ENCODE results near the gene DNAAF6. TPM values are rescaled to one million over a fixed set of nuclear protein-coding genes. Genes with fewer than 3 reads are reported as not detected.

The DNAAF6 gene
- total RNA-seq, 4 donors from 2014 or later: not detected

- WGBS, 2 donors (ENCODE audit: low coverage in 1 of 2): 50 to 78% methylated on average over 1 of the region's 1 CpG
- Histone ChIP-seq H3K36me3 (no peaks in the 10 kb centered on the region), H3K9me3 (no peaks in the 10 kb centered on the region), H3K4me3 (no peak overlapping the region), H3K27me3 (no peaks in the 10 kb centered on the region), H3K4me1 (no peaks in the 10 kb centered on the region), H3K27ac (no peak overlapping the region)
- intact Hi-C loops (cut with DNase I; ENCODE audit: low total_unique reads): no loop called here
- no peak for DNase-seq
- TF ChIP-seq POLR2AphosphoS5 (IDR thresholded peaks at IDR 0.05): no peak
- no peak for TF ChIP-seq EP300 (IDR thresholded peaks at IDR 0.05; ENCODE audit: low read depth)
- TF ChIP-seq POLR2A (IDR thresholded peaks at IDR 0.05): no peak
- no peak for TF ChIP-seq CTCF (IDR thresholded peaks at IDR 0.05)
- in situ Hi-C loops (cut with MboI; ENCODE audit: low pct_ligation_motif_present in 1 of 4, low pct_unique_long_range_greater_than_20kb in 1 of 4, low sequenced_read_pairs in 3 of 4): no loop called here
Measured at GRCh38 chrX:107213477-107213876, 7.1 kb downstream of the DNAAF6 start.

- in situ Hi-C loops (cut with MboI; ENCODE audit: low pct_ligation_motif_present in 1 of 4, low pct_unique_long_range_greater_than_20kb in 1 of 4, low sequenced_read_pairs in 3 of 4) (no loop called here), intact Hi-C loops (cut with DNase I; ENCODE audit: low total_unique reads) (no loop called here)
- no peak for DNase-seq
- Histone ChIP-seq H3K27ac (no peak overlapping the region), H3K27me3 (no peaks in the 10 kb centered on the region), H3K4me1 (no peaks in the 10 kb centered on the region), H3K36me3 (no peaks in the 10 kb centered on the region), H3K9me3 (no peaks in the 10 kb centered on the region), H3K4me3 (no peak overlapping the region)
- WGBS, 2 donors (ENCODE audit: low coverage in 1 of 2): 73 to 86% methylated on average over 1 of the region's 1 CpG
- TF ChIP-seq EP300 (IDR thresholded peaks at IDR 0.05; ENCODE audit: low read depth): no peak
- TF ChIP-seq POLR2AphosphoS5 (IDR thresholded peaks at IDR 0.05): no peak
- no peak for TF ChIP-seq POLR2A (IDR thresholded peaks at IDR 0.05)
- TF ChIP-seq CTCF (IDR thresholded peaks at IDR 0.05): no peak
Measured at GRCh38 chrX:107226757-107227156, 20.3 kb downstream of the DNAAF6 start.

GRCh38 chrX:107227780-107228485, 21.5 kb downstream of the DNAAF6 start:
- no peak for DNase-seq
- WGBS, 2 donors (ENCODE audit: low coverage in 1 of 2): 80% methylated on average over 2 of the region's 2 CpGs; no CpG with 5 or more reads in 1 of the 2 donors

GRCh38 chrX:107228486-107228819, 22.0 kb downstream of the DNAAF6 start:
- no peaks in the 10 kb centered on the region for H3K9me3 ChIP-seq
- H3K4me3 ChIP-seq: no peak overlapping the region
- H3K4me1 ChIP-seq: no peaks in the 10 kb centered on the region
- no peaks in the 10 kb centered on the region for H3K36me3 ChIP-seq
- no peak overlapping the region for H3K27ac ChIP-seq
- intact Hi-C loops (cut with DNase I; ENCODE audit: low total_unique reads): no loop called here
- no peak for DNase-seq
- TF ChIP-seq POLR2AphosphoS5 (IDR thresholded peaks at IDR 0.05): no peak
- TF ChIP-seq CTCF (IDR thresholded peaks at IDR 0.05): no peak
- no peak for TF ChIP-seq POLR2A (IDR thresholded peaks at IDR 0.05)
- no peak for TF ChIP-seq EP300 (IDR thresholded peaks at IDR 0.05; ENCODE audit: low read depth)
- in situ Hi-C loops (cut with MboI; ENCODE audit: low pct_ligation_motif_present in 1 of 4, low pct_unique_long_range_greater_than_20kb in 1 of 4, low sequenced_read_pairs in 3 of 4): no loop called here
- H3K27me3 ChIP-seq: no peaks in the 10 kb centered on the region
- 82 to 100% methylated on average over 1 to 2 of the region's 2 CpGs for WGBS, 2 donors (ENCODE audit: low coverage in 1 of 2)

More at GRCh38 chrX:107227780-107228485, 21.5 kb downstream of the DNAAF6 start:
- TF ChIP-seq POLR2AphosphoS5 (IDR thresholded peaks at IDR 0.05) (no peak), CTCF (IDR thresholded peaks at IDR 0.05) (no peak), POLR2A (IDR thresholded peaks at IDR 0.05) (no peak), EP300 (IDR thresholded peaks at IDR 0.05; ENCODE audit: low read depth) (no peak)
- H3K9me3 ChIP-seq: no peaks in the 10 kb centered on the region
- H3K4me3 ChIP-seq: no peak overlapping the region
- in situ Hi-C loops (cut with MboI; ENCODE audit: low pct_ligation_motif_present in 1 of 4, low pct_unique_long_range_greater_than_20kb in 1 of 4, low sequenced_read_pairs in 3 of 4) (no loop called here), intact Hi-C loops (cut with DNase I; ENCODE audit: low total_unique reads) (no loop called here)
- H3K4me1 ChIP-seq: no peaks in the 10 kb centered on the region
- no peak overlapping the region for H3K27ac ChIP-seq
- no peaks in the 10 kb centered on the region for H3K36me3 ChIP-seq
- no peaks in the 10 kb centered on the region for H3K27me3 ChIP-seq

All from transverse colon (tissue), 4 donors.